HG03460 (cell line): Measurements from ENCODE around the gene ITGB7.

Source experiments
- ATAC-seq: cut with Tn5 transposase; IDR thresholded peaks from one replicate; pipeline ENCODE4 v1.9.1; 2021; ENCODE audit not compliant: unreplicated experiment

Gene ITGB7

GRCh38 chr12:53159195-53159839 is 47.7 kb downstream of the ITGB7 start:
- no peak for ATAC-seq

DNA sequence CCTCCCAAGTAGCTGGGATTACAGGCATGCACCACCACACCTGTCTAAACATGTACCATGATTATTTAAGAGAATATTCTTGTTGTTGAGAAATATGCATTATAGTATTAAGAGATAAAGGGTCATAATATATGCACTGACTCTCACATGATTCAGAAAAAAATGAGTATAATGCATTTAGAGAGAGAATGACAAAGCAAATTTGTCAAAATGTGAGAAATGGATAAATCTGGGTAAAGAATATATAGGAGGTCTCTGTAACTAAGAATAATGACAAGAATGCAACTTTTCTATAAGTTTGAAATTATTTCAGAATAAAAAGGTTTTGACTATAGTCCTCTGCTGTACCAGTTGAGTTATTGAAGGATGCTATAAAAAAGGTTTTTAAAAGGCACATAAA is 54.7 kb downstream of the ITGB7 start:
- ATAC-seq, result no peak

- ATAC-seq, result no peak
These were observed 56.0 kb downstream of the ITGB7 start for GRCh38 chr12:53151039-53151438.

- ATAC-seq, result no peak
These were observed 59.4 kb downstream of the ITGB7 start for GRCh38 chr12:53147653-53148052.

GRCh38 chr12:53147181-53147580 is 59.9 kb downstream of the ITGB7 start:
- ATAC-seq, result no peak

DNA sequence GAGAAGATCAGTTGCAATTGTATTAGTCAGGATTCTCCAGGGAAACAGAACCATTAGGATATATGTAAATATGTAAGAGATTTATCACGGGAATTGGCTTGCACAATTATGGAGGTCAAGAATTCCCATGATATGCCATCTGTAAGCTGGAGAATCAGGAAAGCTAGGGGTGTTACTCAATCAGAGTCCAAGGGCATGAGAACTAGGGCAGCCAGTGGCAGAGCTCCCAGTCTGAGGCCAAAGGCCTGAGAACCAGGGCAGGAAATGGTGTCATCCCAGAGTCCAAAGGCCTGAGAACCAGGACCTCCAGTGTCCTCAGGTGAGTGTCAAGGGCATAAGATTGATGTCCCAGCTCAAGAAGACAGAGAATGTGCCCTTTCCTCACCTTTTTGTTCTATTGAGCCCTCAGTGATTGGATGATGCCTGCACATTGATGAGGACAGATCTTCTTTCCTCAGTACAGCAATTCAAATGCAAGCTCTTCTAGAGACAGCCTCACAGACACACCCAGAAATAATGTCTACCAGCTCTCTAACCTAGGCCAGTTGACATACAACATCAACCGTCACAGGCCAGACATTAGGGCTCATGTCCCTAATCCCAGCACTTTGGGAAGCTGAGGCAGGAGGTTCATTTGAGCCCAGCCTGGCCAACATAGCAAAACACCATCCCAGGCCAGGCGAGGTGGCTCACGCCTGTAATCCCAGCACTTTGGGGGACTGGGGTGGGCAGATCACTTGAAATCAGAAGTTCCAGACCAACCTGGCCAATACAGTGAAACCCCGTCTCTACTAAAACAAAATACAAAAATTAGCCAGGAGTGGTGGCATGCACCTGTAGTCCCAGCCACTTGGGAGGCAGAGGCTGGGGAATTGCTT is 61.4 kb downstream of the ITGB7 start:
- ATAC-seq, result no peak

GRCh38 chr12:53143355-53143754 is 63.7 kb downstream of the ITGB7 start:
- no peak for ATAC-seq
